K562 (cell line): ENCODE results near the gene NUP153. TPM values are rescaled to one million over a fixed set of nuclear protein-coding genes. Genes with fewer than 3 reads are reported as not detected.
A peak's percentile ranks its signal among the peaks of the same experiment; 100 is the strongest.

Source experiments
- ATF1 ChIP-seq, 2 experiments: fragments of 450-650 bp in 1 of 2; IDR thresholded peaks; 2 replicates each; pipeline ENCODE4 v1.6.1; 2016; ENCODE audit warnings: missing compliant biosample characterization in 1 of 2, missing genetic modification characterization in 1 of 2
- BMI1 ChIP-seq: fragments of 150-350 bp; IDR thresholded peaks from 2 replicates; pipeline ENCODE4 v1.6.1; 2014; ENCODE audit warnings: low read length
- C11orf30 ChIP-seq: fragments of 450-650 bp; IDR thresholded peaks from 2 replicates; pipeline ENCODE4 v1.6.1; 2016; ENCODE audit warnings: low read depth, mild to moderate bottlenecking
- ELF2 ChIP-seq: fragments of 250-450 bp; sonication (Bioruptor Pico); IDR thresholded peaks from 2 replicates; pipeline ENCODE4 v1.5.0; 2021; ENCODE audit warnings: mild to moderate bottlenecking
- FOXA1 ChIP-seq: fragments of 450-650 bp; IDR thresholded peaks from 2 replicates; pipeline ENCODE4 v1.6.1; 2016; ENCODE audit warnings: mild to moderate bottlenecking, borderline replicate concordance
- GTF2A2 ChIP-seq: IDR thresholded peaks from 2 replicates; pipeline ENCODE4 v1.6.1; 2016; ENCODE audit warnings: mild to moderate bottlenecking, missing genetic modification characterization, missing compliant biosample characterization
- KAT2B ChIP-seq: IDR thresholded peaks from one replicate; pipeline ENCODE4 v1.6.1; 2012; ENCODE audit warnings: low read depth, mild to moderate bottlenecking, control low read depth, inconsistent platforms, low read length, moderate library complexity
- KAT8 ChIP-seq: fragments of 450-650 bp; IDR thresholded peaks from 2 replicates; pipeline ENCODE4 v1.6.1; 2016; ENCODE audit warnings: low read depth, mild to moderate bottlenecking
- MAFG ChIP-seq: fragments of 450-650 bp; conservative IDR thresholded peaks from 2 replicates; pipeline ENCODE4 v1.6.1; 2016; ENCODE audit warnings: missing genetic modification characterization, missing compliant biosample characterization
- NFRKB ChIP-seq: fragments of 450-650 bp; IDR thresholded peaks from 2 replicates; pipeline ENCODE4 v1.6.1; 2016; ENCODE audit warnings: low read depth
- SNIP1 ChIP-seq: fragments of 450-650 bp; IDR thresholded peaks from 2 replicates; pipeline ENCODE4 v1.7.1; 2017; ENCODE audit warnings: low read depth, mild to moderate bottlenecking
- TSHZ1 ChIP-seq: fragments of 250-450 bp; sonication (Bioruptor Pico); IDR thresholded peaks from 2 replicates; pipeline ENCODE4 v1.4.0; 2020; ENCODE audit warnings: mild to moderate bottlenecking, moderate library complexity
- ZFP91 ChIP-seq: sonication (generic); formaldehyde crosslinking; IDR thresholded peaks from 2 replicates; pipeline ENCODE4 v1.8.0; 2022; ENCODE audit warnings: mild to moderate bottlenecking, missing genetic modification reagents
- ZNF165 ChIP-seq: fragments of 250-450 bp; sonication (Bioruptor Pico); IDR thresholded peaks from 2 replicates; pipeline ENCODE4 v1.4.0; 2020; ENCODE audit warnings: borderline replicate concordance
- ZNF507 ChIP-seq: conservative IDR thresholded peaks from 2 replicates; pipeline ENCODE4 v1.6.1; 2017; ENCODE audit warnings: missing genetic modification characterization, missing compliant biosample characterization
- ZNF699 ChIP-seq: fragments of 250-450 bp; sonication (Bioruptor Pico); IDR thresholded peaks from 2 replicates; pipeline ENCODE4 v1.8.0; 2021; ENCODE audit warnings: mild to moderate bottlenecking, moderate library complexity; ENCODE audit not compliant: insufficient replicate concordance
- ZNF740 ChIP-seq, 3 experiments: fragments of 200-800 bp in 1 of 3; sonication (Bioruptor generic) in 1 of 3; sonication (generic) in 1 of 3; formaldehyde crosslinking in 1 of 3; IDR thresholded peaks; 2 replicates each; pipeline versions ENCODE4 v1.6.1 to v1.8.0; 2016 to 2022; ENCODE audit warnings: mild to moderate bottlenecking in 2 of 3, missing compliant biosample characterization in 2 of 3, missing genetic modification characterization in 2 of 3, missing genetic modification reagents in 1 of 3
- polyA plus RNA-seq, 8 experiments: library from polyadenylated mRNA; depleted of rRNA in 4 of 8; stranded (reverse) in 5 of 8; unstranded in 3 of 8; fragments of >200 nt; fragmentation: Nextera tagmentation in 2 of 8; fragmentation: Illumina TruSeq in 1 of 8; extraction: Ambion mirVana in 2 of 8; extraction: Trizol in 1 of 8; gene quantifications; 2 replicates each; pipeline versions ENCODE4 v1.2.1 to v1.2.3, GENCODE V29; 2011 to 2014; ENCODE audit warnings: inconsistent platforms in 1 of 8, missing spikeins in 1 of 8
- total RNA-seq, 7 experiments: library from RNA; depleted of rRNA in 6 of 7; stranded (reverse); fragments of >200 nt in 6 of 7; fragmentation: Illumina TruSeq in 2 of 7; extraction: Trizol in 2 of 7; gene quantifications; 2 replicates each; pipeline versions ENCODE4 v1.2.1 to v1.2.3, GENCODE V29; 2011 to 2021; ENCODE audit warnings: low replicate concordance in 1 of 7
- TF ChIP-seq, protein P1 (sequence below): sonication (generic); formaldehyde crosslinking; IDR thresholded peaks from 2 replicates; pipeline ENCODE4 v1.8.1; 2023; ENCODE audit warnings: mild to moderate bottlenecking, missing genetic modification reagents
- TF ChIP-seq, protein P2 (sequence below): fragments of 450-650 bp; formaldehyde crosslinking; IDR thresholded peaks from 2 replicates; pipeline ENCODE4 v1.4.0; 2022; ENCODE audit warnings: missing genetic modification characterization

The NUP153 gene
- total and polyA plus RNA-seq, 9 of the 15 experiments (the other 6 are each of a cell fraction or from before 2014, with no cell fraction given), result 21.9 to 110 (median 84.8) TPM

- no peak for TF ChIP-seq ZFP91 (CRISPR knock-in tag)
- TF ChIP-seq ATF1 (CRISPR knock-in tag; IDR thresholded peaks at IDR 0.05), result no peak
- TF ChIP-seq ATF1 (tag; IDR thresholded peaks at IDR 0.05), result peak; percentile 37
- TF ChIP-seq ZNF165 (CRISPR knock-in tag), result no peak
- no peak for TF ChIP-seq BMI1
- 0 out of 2 replicates have a peak, but pooled peaks have one; percentile 50 for TF ChIP-seq MAFG (tag)
- TF ChIP-seq, protein P1, sequence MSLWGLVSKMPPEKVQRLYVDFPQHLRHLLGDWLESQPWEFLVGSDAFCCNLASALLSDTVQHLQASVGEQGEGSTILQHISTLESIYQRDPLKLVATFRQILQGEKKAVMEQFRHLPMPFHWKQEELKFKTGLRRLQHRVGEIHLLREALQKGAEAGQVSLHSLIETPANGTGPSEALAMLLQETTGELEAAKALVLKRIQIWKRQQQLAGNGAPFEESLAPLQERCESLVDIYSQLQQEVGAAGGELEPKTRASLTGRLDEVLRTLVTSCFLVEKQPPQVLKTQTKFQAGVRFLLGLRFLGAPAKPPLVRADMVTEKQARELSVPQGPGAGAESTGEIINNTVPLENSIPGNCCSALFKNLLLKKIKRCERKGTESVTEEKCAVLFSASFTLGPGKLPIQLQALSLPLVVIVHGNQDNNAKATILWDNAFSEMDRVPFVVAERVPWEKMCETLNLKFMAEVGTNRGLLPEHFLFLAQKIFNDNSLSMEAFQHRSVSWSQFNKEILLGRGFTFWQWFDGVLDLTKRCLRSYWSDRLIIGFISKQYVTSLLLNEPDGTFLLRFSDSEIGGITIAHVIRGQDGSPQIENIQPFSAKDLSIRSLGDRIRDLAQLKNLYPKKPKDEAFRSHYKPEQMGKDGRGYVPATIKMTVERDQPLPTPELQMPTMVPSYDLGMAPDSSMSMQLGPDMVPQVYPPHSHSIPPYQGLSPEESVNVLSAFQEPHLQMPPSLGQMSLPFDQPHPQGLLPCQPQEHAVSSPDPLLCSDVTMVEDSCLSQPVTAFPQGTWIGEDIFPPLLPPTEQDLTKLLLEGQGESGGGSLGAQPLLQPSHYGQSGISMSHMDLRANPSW (CRISPR knock-in tag), result no peak
- TF ChIP-seq ZNF740 (CRISPR knock-in tag; IDR thresholded peaks at IDR 0.05), result no peak
- TF ChIP-seq ZNF740 (tag; IDR thresholded peaks at IDR 0.05), result no peak
- TF ChIP-seq NFRKB, result no peak; the same call in 1 of the 2 replicates
- TF ChIP-seq GTF2A2 (tag), result 0 out of 2 replicates have a peak, but pooled peaks have one; percentile 12
- TF ChIP-seq SNIP1, result no peak
- no peak for TF ChIP-seq ELF2 (CRISPR knock-in tag)
- no peak for TF ChIP-seq FOXA1
- TF ChIP-seq ZNF507 (tag), result no peak
- TF ChIP-seq TSHZ1 (CRISPR knock-in tag), result no peak
- no peak for TF ChIP-seq KAT8
- TF ChIP-seq KAT2B, result no peak
- TF ChIP-seq C11orf30, result peak; percentile 84
- TF ChIP-seq, protein P2, sequence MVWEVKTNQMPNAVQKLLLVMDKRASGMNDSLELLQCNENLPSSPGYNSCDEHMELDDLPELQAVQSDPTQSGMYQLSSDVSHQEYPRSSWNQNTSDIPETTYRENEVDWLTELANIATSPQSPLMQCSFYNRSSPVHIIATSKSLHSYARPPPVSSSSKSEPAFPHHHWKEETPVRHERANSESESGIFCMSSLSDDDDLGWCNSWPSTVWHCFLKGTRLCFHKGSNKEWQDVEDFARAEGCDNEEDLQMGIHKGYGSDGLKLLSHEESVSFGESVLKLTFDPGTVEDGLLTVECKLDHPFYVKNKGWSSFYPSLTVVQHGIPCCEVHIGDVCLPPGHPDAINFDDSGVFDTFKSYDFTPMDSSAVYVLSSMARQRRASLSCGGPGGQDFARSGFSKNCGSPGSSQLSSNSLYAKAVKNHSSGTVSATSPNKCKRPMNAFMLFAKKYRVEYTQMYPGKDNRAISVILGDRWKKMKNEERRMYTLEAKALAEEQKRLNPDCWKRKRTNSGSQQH, result no peak
- TF ChIP-seq ZNF699 (CRISPR knock-in tag), result no peak
These were observed 7.5 kb upstream of the NUP153 start (continued) for GRCh38 chr6:17714177-17714576.
